ENCODE data around the gene PROCR.
"Not testable (repeated sequence)": the region's sequence is repeated elsewhere in the genome, so short reads cannot be mapped to it uniquely, and the experiment has no call there.

PROCR gene

GRCh38 chr20:35179292-35180212, 7.7 kb downstream of the PROCR start:
- H3K36me3 ChIP-seq, result no peaks in the 10 kb centered on the region
- no peaks in the 10 kb centered on the region; the same call in 1 of the 2 replicates for H3K4me1 ChIP-seq
- no peak for DNase-seq
- no peaks in the 10 kb centered on the region for H3K27me3 ChIP-seq
- no peaks in the 10 kb centered on the region for H3K9me3 ChIP-seq
- no peak overlapping the region for H3K4me3 ChIP-seq (ENCODE audit: low read depth, low read length)
- no peak for TF ChIP-seq CTCF (IDR thresholded peaks at IDR 0.05; ENCODE audit: low read depth, low read length)

GRCh38 chr20:35180266-35180665, 8.4 kb downstream of the PROCR start:
- no peaks in the 10 kb centered on the region for H3K36me3 ChIP-seq
- no peak for TF ChIP-seq CTCF (IDR thresholded peaks at IDR 0.05; ENCODE audit: low read depth, low read length)
- H3K9me3 ChIP-seq, result no peaks in the 10 kb centered on the region
- no peak overlapping the region for H3K4me3 ChIP-seq (ENCODE audit: low read depth, low read length)
- no peaks in the 10 kb centered on the region for H3K4me1 ChIP-seq
- DNase-seq, result no peak
- no peaks in the 10 kb centered on the region for H3K27me3 ChIP-seq

GRCh38 chr20:35181731-35182130, 9.9 kb downstream of the PROCR start:
- H3K4me1 ChIP-seq, result no peaks in the 10 kb centered on the region
- H3K4me3 ChIP-seq (ENCODE audit: low read depth, low read length), result no peak overlapping the region
- no peak for DNase-seq
- no peaks in the 10 kb centered on the region for H3K36me3 ChIP-seq
- TF ChIP-seq CTCF (IDR thresholded peaks at IDR 0.05; ENCODE audit: low read depth, low read length), result no peak
- H3K27me3 ChIP-seq, result no peaks in the 10 kb centered on the region
- no peaks in the 10 kb centered on the region for H3K9me3 ChIP-seq

GRCh38 chr20:35186691-35187289, 14.9 kb downstream of the PROCR start:
- H3K4me3 ChIP-seq (ENCODE audit: low read depth, low read length); H3K4me1 ChIP-seq; DNase-seq: not testable (repeated sequence)

GRCh38 chr20:35187584-35188190, 15.8 kb downstream of the PROCR start:
- no peak overlapping the region for H3K4me3 ChIP-seq (ENCODE audit: low read depth, low read length)
- DNase-seq, result no peak
- no peaks in the 10 kb centered on the region for H3K27me3 ChIP-seq
- no peaks in the 10 kb centered on the region for H3K9me3 ChIP-seq
- no peak for TF ChIP-seq CTCF (IDR thresholded peaks at IDR 0.05; ENCODE audit: low read depth, low read length)
- no peaks in the 10 kb centered on the region for H3K4me1 ChIP-seq
- H3K36me3 ChIP-seq, result no peaks in the 10 kb centered on the region

More at GRCh38 chr20:35186691-35187289, 14.9 kb downstream of the PROCR start:
- H3K9me3 ChIP-seq, H3K36me3 ChIP-seq, H3K27me3 ChIP-seq: not testable (repeated sequence)

GRCh38 chr20:35189223-35189622, 17.4 kb downstream of the PROCR start:
- not testable (repeated sequence) for H3K4me3 ChIP-seq (ENCODE audit: low read depth, low read length); H3K27me3 ChIP-seq; H3K9me3 ChIP-seq; H3K36me3 ChIP-seq; H3K4me1 ChIP-seq; DNase-seq

GRCh38 chr20:35190556-35190955, 18.7 kb downstream of the PROCR start:
- Histone ChIP-seq H3K4me3 (ENCODE audit: low read depth, low read length) (no peak overlapping the region), H3K27me3 (no peaks in the 10 kb centered on the region), H3K36me3 (no peaks in the 10 kb centered on the region), H3K9me3 (no peaks in the 10 kb centered on the region), H3K4me1 (no peaks in the 10 kb centered on the region)
- no peak for DNase-seq
- TF ChIP-seq CTCF (IDR thresholded peaks at IDR 0.05; ENCODE audit: low read depth, low read length), result no peak

Data from BE2C (cell line).